ENCODE data around the gene RBKS. TPM values are rescaled to one million over a fixed set of nuclear protein-coding genes. Genes with fewer than 3 reads are reported as not detected.

The RBKS gene
- total and polyA plus RNA-seq, 2 of the 13 experiments (the other 11 are each of a cell fraction or from before 2014, with no cell fraction given): 7.7 to 8.3 TPM

- no TSS peak for BruUV-seq (replicated peaks)
- Histone ChIP-seq H3K36me3 (replicated peaks in 1 of 2; ENCODE audit: control insufficient read depth in 1 of 2, insufficient read depth in 2 of 2, low read length in 2 of 2) (no peaks in the 10 kb centered on the region; a peak in 1 of 5 replicates), H3K4me2 (ENCODE audit: low read depth, low read length) (peak overlapping the region; percentile 42), H3K4me3 (replicated peaks in 1 of 3; ENCODE audit: insufficient read depth in 1 of 3, low read depth in 2 of 3, low read length in 3 of 3) (no peak overlapping the region; a peak in 1 of 6 replicates), H3K79me2 (ENCODE audit: insufficient read depth, low read length) (no peaks in the 10 kb centered on the region), H3K27me3 (ENCODE audit: control insufficient read depth in 1 of 2, insufficient read depth in 2 of 2, low read length in 2 of 2) (no peaks in the 10 kb centered on the region), H3K4me1 (ENCODE audit: insufficient read depth, low read length) (peaks cover 46% of the 10 kb centered on the region), H3K27ac (ENCODE audit: extremely low read length, insufficient read depth, low read length) (peak overlapping the region; percentile 66), H3K9ac (ENCODE audit: insufficient read depth, low read depth, low read length) (no peak overlapping the region), H3K9me3 (ENCODE audit: low read length) (no peaks in the 10 kb centered on the region), H2AFZ (ENCODE audit: low read length) (no peak overlapping the region), H4K20me1 (ENCODE audit: insufficient read depth, low read length) (no peaks in the 10 kb centered on the region)
- intact Hi-C loops (cut with micrococcal nuclease; ENCODE audit: unreplicated experiment) (no loop called here), in situ Hi-C loops (cut with HindIII; ENCODE audit: extremely low pct_ligation_motif_present, low pct_unique_long_range_greater_than_20kb) (no loop called here)
- ATAC-seq: peak; percentile 98
- 96% methylated on average over 1 of the region's 1 CpG for WGBS (ENCODE audit: low lambda C conversion rate)
- FAIRE-seq: peak; percentile 23
- peak; percentile 86 for DNase-seq (ENCODE audit: low spot score)
- POLR2A ChIA-PET: interaction anchor here (0.6 to 1.7 kb wide), 6 partner anchors 10 to 401 kb away, joined by 3 to 7 read pairs (median 4); partner anchors contain the start of genes BABAM2 and RBKS
- CTCF ChIA-PET (ENCODE audit: low intra/inter-chr PET ratio, low total read pairs): no interaction called here
- TF ChIP-seq AGO1 (IDR thresholded peaks at IDR 0.05; ENCODE audit: low read depth, low read length, poor library complexity, severe bottlenecking) (no peak), ZNF703 (CRISPR knock-in tag; IDR thresholded peaks at IDR 0.05; ENCODE audit: borderline replicate concordance) (no peak), ZNF562 (CRISPR knock-in tag; IDR thresholded peaks at IDR 0.05; ENCODE audit: borderline replicate concordance) (no peak), ESRRA (CRISPR knock-in tag; IDR thresholded peaks at IDR 0.05; ENCODE audit: low read depth) (peak; percentile 92), HHEX (CRISPR knock-in tag; IDR thresholded peaks at IDR 0.05) (no peak), NR0B2 (CRISPR knock-in tag; IDR thresholded peaks at IDR 0.05) (no peak), RELA (CRISPR knock-in tag; IDR thresholded peaks at IDR 0.05) (no peak), NPAS2 (CRISPR knock-in tag; IDR thresholded peaks at IDR 0.05; ENCODE audit: borderline replicate concordance) (no peak), TARDBP (CRISPR knock-in tag; IDR thresholded peaks at IDR 0.05) (peak; percentile 46; the same call in 1 of the 2 replicates), ZNF468 (CRISPR knock-in tag; IDR thresholded peaks at IDR 0.05) (no peak), ZBTB21 (CRISPR knock-in tag; IDR thresholded peaks at IDR 0.05) (no peak), ZNF598 (CRISPR knock-in tag; IDR thresholded peaks at IDR 0.05; ENCODE audit: borderline replicate concordance) (no peak), PHF5A (CRISPR knock-in tag; IDR thresholded peaks at IDR 0.05; ENCODE audit: low read depth, unreplicated experiment) (no peak), ZSCAN9 (CRISPR knock-in tag; IDR thresholded peaks at IDR 0.05; ENCODE audit: borderline replicate concordance) (peak; percentile 15; the same call in 1 of the 2 replicates), MLX (CRISPR knock-in tag; IDR thresholded peaks at IDR 0.05) (no peak), ZNF430 (CRISPR knock-in tag; IDR thresholded peaks at IDR 0.05) (no peak), HOMEZ (CRISPR knock-in tag; IDR thresholded peaks at IDR 0.05; ENCODE audit: low read depth) (peak; percentile 94)
- TF ChIP-seq, protein P1, sequence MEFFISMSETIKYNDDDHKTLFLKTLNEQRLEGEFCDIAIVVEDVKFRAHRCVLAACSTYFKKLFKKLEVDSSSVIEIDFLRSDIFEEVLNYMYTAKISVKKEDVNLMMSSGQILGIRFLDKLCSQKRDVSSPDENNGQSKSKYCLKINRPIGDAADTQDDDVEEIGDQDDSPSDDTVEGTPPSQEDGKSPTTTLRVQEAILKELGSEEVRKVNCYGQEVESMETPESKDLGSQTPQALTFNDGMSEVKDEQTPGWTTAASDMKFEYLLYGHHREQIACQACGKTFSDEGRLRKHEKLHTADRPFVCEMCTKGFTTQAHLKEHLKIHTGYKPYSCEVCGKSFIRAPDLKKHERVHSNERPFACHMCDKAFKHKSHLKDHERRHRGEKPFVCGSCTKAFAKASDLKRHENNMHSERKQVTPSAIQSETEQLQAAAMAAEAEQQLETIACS (CRISPR knock-in tag; IDR thresholded peaks at IDR 0.05): no peak
- TF ChIP-seq, protein P2, sequence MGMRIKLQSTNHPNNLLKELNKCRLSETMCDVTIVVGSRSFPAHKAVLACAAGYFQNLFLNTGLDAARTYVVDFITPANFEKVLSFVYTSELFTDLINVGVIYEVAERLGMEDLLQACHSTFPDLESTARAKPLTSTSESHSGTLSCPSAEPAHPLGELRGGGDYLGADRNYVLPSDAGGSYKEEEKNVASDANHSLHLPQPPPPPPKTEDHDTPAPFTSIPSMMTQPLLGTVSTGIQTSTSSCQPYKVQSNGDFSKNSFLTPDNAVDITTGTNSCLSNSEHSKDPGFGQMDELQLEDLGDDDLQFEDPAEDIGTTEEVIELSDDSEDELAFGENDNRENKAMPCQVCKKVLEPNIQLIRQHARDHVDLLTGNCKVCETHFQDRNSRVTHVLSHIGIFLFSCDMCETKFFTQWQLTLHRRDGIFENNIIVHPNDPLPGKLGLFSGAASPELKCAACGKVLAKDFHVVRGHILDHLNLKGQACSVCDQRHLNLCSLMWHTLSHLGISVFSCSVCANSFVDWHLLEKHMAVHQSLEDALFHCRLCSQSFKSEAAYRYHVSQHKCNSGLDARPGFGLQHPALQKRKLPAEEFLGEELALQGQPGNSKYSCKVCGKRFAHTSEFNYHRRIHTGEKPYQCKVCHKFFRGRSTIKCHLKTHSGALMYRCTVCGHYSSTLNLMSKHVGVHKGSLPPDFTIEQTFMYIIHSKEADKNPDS (CRISPR knock-in tag; IDR thresholded peaks at IDR 0.05): peak; percentile 97
These were observed 26.3 kb upstream of the RBKS start for GRCh38 chr2:27916293-27916995.

Measured in HepG2 (cell line).